NCI-H345 (cell line): ENCODE measurements around the gene PIGZ.

Source experiments
- DNase-seq: peaks from one replicate; lab custom pipeline; 2025; lab: John Stamatoyannopoulos, UW

PIGZ gene

GRCh38 chr3:196915375-196915774 is 53.3 kb downstream of the PIGZ start:
- DNase-seq = no peak

GRCh38 chr3:196914866-196915265 is 53.8 kb downstream of the PIGZ start:
- no peak for DNase-seq

GRCh38 chr3:196903740-196904139 is 64.9 kb downstream of the PIGZ start:
- DNase-seq = no peak

- DNase-seq = no peak
Measured at GRCh38 chr3:196902296-196902695, 66.3 kb downstream of the PIGZ start.

- DNase-seq = no peak
Measured at GRCh38 chr3:196901768-196902167, 66.9 kb downstream of the PIGZ start.
